HepG2 (cell line): ENCODE results near the gene STAP2. TPM values are rescaled to one million over a fixed set of nuclear protein-coding genes. Genes with fewer than 3 reads are reported as not detected.

ENCODE experiments used
- AKAP8 ChIP-seq: sonication (generic); formaldehyde crosslinking; IDR thresholded peaks from 2 replicates; pipeline ENCODE4 v1.5.1; 2020; ENCODE audit warnings: mild to moderate bottlenecking, missing genetic modification reagents
- HHEX ChIP-seq: IDR thresholded peaks from 2 replicates; pipeline ENCODE4 v1.6.1; 2016; ENCODE audit warnings: control low read depth
- KLF6 ChIP-seq: IDR thresholded peaks from 2 replicates; pipeline ENCODE4 v1.8.0; 2016; ENCODE audit warnings: missing biosample characterization, missing genetic modification reagents
- MEIS2 ChIP-seq: sonication (generic); formaldehyde crosslinking; IDR thresholded peaks from 2 replicates; pipeline ENCODE4 v1.9.0; 2021; ENCODE audit warnings: mild to moderate bottlenecking, missing genetic modification reagents
- MZF1 ChIP-seq: sonication (generic); formaldehyde crosslinking; IDR thresholded peaks from 2 replicates; pipeline ENCODE4 v1.8.1; 2023; ENCODE audit warnings: mild to moderate bottlenecking, missing genetic modification reagents, borderline replicate concordance
- PBX2 ChIP-seq: IDR thresholded peaks from 2 replicates; pipeline ENCODE4 v1.6.1; 2016; ENCODE audit warnings: control low read depth
- PPARG ChIP-seq: conservative IDR thresholded peaks from 2 replicates; pipeline ENCODE4 v1.6.1; 2016; ENCODE audit warnings: missing biosample characterization, missing genetic modification reagents
- RNF2 ChIP-seq: fragments of 450-650 bp; conservative IDR thresholded peaks from 2 replicates; pipeline ENCODE4 v1.6.1; 2016; ENCODE audit warnings: low read depth
- ZHX2 ChIP-seq, 2 experiments: sonication (generic) in 1 of 2; formaldehyde crosslinking in 1 of 2; IDR thresholded peaks; 2 replicates each; pipeline versions ENCODE4 v1.6.1 to v1.9.0; 2014 to 2022; ENCODE audit warnings: antibody characterized with exemption in 1 of 2, borderline replicate concordance in 1 of 2, inconsistent platforms in 1 of 2, low read depth in 1 of 2, missing genetic modification reagents in 1 of 2
- ZNF350 ChIP-seq: sonication (generic); formaldehyde crosslinking; IDR thresholded peaks from 2 replicates; pipeline ENCODE4 v1.4.0; 2020; ENCODE audit warnings: mild to moderate bottlenecking, low read depth, missing genetic modification reagents, borderline replicate concordance
- ZNF414 ChIP-seq: sonication (generic); formaldehyde crosslinking; IDR thresholded peaks from 2 replicates; pipeline ENCODE4 v1.5.0; 2020; ENCODE audit warnings: missing genetic modification reagents
- ZNF556 ChIP-seq: sonication (generic); formaldehyde crosslinking; IDR thresholded peaks from 2 replicates; pipeline ENCODE4 v1.4.0; 2020; ENCODE audit warnings: mild to moderate bottlenecking, missing genetic modification reagents, borderline replicate concordance
- ZNF563 ChIP-seq: sonication (generic); formaldehyde crosslinking; IDR thresholded peaks from 2 replicates; pipeline ENCODE4 v1.8.0; 2022; ENCODE audit warnings: mild to moderate bottlenecking, moderate library complexity, missing genetic modification reagents
- ZNF749 ChIP-seq: sonication (generic); formaldehyde crosslinking; IDR thresholded peaks from 2 replicates; pipeline ENCODE4 v1.8.0; 2022; ENCODE audit warnings: mild to moderate bottlenecking, missing genetic modification reagents, moderate library complexity, borderline replicate concordance
- polyA plus RNA-seq, 8 experiments: library from polyadenylated mRNA; depleted of rRNA in 3 of 8; stranded (reverse) in 7 of 8; unstranded in 1 of 8; fragments of >200 nt; fragmentation: Illumina TruSeq in 4 of 8; extraction: Trizol in 4 of 8; gene quantifications; 2 replicates each; pipeline versions ENCODE4 v1.2.1 to v1.2.3, GENCODE V29; 2011 to 2016; ENCODE audit warnings: low read depth in 4 of 8, missing spikeins in 1 of 8, mixed read lengths in 1 of 8; ENCODE audit not compliant: insufficient read depth in 1 of 8
- total RNA-seq, 5 experiments: library from RNA; depleted of rRNA; stranded (reverse); fragments of >200 nt; fragmentation: Illumina TruSeq; extraction: Trizol; gene quantifications; 2 replicates each; pipeline ENCODE4 v1.2.3, GENCODE V29; 2016; ENCODE audit warnings: low read depth in 1 of 5
- TF ChIP-seq, protein P1 (sequence below): IDR thresholded peaks from 2 replicates; pipeline ENCODE4 v1.6.1; 2016; ENCODE audit warnings: low read depth, missing genetic modification reagents, missing compliant biosample characterization

The STAP2 gene
- total and polyA plus RNA-seq, 2 of the 13 experiments (the other 11 are each of a cell fraction or from before 2014, with no cell fraction given) = 39.0 to 43.7 TPM

DNA sequence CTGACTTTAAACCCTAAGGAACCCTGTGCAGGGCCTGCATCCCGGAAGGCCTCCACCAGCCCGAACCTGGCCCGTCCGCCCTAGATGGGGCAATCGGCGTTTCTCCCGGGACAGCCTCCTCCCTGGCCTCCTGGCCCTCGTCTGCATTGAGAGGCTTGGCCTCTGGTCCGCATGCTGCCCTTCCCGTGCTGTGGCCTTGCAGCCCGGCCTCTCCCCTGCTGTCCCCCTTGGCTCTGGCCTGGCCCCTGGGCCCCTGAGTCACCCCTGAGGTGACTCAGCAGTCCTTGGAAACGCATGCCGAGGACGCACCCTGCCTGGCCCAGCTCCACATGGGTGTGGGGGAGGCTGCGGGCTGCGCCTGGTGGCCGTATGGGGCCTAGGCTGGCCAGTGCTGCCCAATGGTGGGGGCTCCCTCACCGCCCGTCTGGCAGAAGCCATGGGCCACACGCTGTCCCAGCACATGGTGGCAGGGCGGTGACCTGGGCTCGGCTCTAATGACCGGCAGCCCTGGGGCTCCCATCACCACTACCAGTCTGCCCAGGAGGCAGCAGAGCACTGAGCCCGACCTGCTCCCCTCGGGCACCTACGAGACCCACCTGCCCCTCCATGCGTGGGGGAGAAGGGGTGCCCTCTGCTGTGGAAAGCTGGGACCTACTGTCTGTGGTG, 36.0 kb upstream of the STAP2 start (continued):
- peak; percentile 83; the same call in 1 of the 2 replicates for TF ChIP-seq ZNF414 (CRISPR knock-in tag)
- peak; percentile 95 for TF ChIP-seq RNF2
- TF ChIP-seq ZNF563 = peak; percentile 71; the same call in 1 of the 2 replicates
- TF ChIP-seq, protein P1, sequence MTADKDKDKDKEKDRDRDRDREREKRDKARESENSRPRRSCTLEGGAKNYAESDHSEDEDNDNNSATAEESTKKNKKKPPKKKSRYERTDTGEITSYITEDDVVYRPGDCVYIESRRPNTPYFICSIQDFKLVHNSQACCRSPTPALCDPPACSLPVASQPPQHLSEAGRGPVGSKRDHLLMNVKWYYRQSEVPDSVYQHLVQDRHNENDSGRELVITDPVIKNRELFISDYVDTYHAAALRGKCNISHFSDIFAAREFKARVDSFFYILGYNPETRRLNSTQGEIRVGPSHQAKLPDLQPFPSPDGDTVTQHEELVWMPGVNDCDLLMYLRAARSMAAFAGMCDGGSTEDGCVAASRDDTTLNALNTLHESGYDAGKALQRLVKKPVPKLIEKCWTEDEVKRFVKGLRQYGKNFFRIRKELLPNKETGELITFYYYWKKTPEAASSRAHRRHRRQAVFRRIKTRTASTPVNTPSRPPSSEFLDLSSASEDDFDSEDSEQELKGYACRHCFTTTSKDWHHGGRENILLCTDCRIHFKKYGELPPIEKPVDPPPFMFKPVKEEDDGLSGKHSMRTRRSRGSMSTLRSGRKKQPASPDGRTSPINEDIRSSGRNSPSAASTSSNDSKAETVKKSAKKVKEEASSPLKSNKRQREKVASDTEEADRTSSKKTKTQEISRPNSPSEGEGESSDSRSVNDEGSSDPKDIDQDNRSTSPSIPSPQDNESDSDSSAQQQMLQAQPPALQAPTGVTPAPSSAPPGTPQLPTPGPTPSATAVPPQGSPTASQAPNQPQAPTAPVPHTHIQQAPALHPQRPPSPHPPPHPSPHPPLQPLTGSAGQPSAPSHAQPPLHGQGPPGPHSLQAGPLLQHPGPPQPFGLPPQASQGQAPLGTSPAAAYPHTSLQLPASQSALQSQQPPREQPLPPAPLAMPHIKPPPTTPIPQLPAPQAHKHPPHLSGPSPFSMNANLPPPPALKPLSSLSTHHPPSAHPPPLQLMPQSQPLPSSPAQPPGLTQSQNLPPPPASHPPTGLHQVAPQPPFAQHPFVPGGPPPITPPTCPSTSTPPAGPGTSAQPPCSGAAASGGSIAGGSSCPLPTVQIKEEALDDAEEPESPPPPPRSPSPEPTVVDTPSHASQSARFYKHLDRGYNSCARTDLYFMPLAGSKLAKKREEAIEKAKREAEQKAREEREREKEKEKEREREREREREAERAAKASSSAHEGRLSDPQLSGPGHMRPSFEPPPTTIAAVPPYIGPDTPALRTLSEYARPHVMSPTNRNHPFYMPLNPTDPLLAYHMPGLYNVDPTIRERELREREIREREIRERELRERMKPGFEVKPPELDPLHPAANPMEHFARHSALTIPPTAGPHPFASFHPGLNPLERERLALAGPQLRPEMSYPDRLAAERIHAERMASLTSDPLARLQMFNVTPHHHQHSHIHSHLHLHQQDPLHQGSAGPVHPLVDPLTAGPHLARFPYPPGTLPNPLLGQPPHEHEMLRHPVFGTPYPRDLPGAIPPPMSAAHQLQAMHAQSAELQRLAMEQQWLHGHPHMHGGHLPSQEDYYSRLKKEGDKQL (CRISPR knock-in tag) = 0 out of 2 replicates have a peak, but pooled peaks have one; percentile 27
- peak; percentile 64; the same call in 1 of the 2 replicates for TF ChIP-seq ZHX2 (IDR thresholded peaks at IDR 0.05; ENCODE audit: low read depth)
- TF ChIP-seq ZHX2 (CRISPR knock-in tag; IDR thresholded peaks at IDR 0.05; ENCODE audit: borderline replicate concordance) = no peak
- TF ChIP-seq PPARG (CRISPR knock-in tag) = peak; percentile 72; the same call in 1 of the 2 replicates
- no peak for TF ChIP-seq MZF1 (CRISPR knock-in tag)
- peak; percentile 89 for TF ChIP-seq ZNF350
- peak; percentile 86; the same call in 1 of the 2 replicates for TF ChIP-seq ZNF749 (CRISPR knock-in tag)
- TF ChIP-seq AKAP8 (CRISPR knock-in tag) = no peak
- no peak for TF ChIP-seq HHEX (CRISPR knock-in tag)
- TF ChIP-seq MEIS2 (CRISPR knock-in tag) = peak; percentile 24; the same call in 1 of the 2 replicates
- peak; percentile 62; the same call in 1 of the 2 replicates for TF ChIP-seq ZNF556 (CRISPR knock-in tag)
- TF ChIP-seq KLF6 (CRISPR knock-in tag) = peak; percentile 95
- TF ChIP-seq PBX2 (CRISPR knock-in tag) = no peak
